Upper lobe of left lung (tissue), 6 donors: ENCODE results near the gene GPR12. TPM values are rescaled to one million over a fixed set of nuclear protein-coding genes. Genes with fewer than 3 reads are reported as not detected.

ENCODE experiments used
- ATAC-seq, 2 donors: fragments of 200-7000 bp; cut with Tn5 transposase; one replicate each; pipeline ENCODE4 v1.9.1; 2022; ENCODE audit warnings: mild to moderate bottlenecking in 2 of 2, moderate library complexity in 2 of 2; ENCODE audit not compliant: low FRiP score in 2 of 2
- DNase-seq, 2 donors: peaks; one replicate each; pipeline ENCODE4 v3.0.0-alpha.2; 2019 to 2020
- H3K27ac ChIP-seq, 4 donors: fragments of 200-600 bp; sonication (generic); one replicate each; pipeline ENCODE4 v1.5.1; 2016 to 2019
- H3K27me3 ChIP-seq, 4 donors: fragments of 200-600 bp; sonication (generic); one replicate each; pipeline ENCODE4 v1.5.1; 2017 to 2019
- H3K36me3 ChIP-seq, 4 donors: fragments of 200-600 bp; sonication (generic); one replicate each; pipeline ENCODE4 v1.5.1; 2016 to 2019
- H3K4me1 ChIP-seq, 4 donors: fragments of 200-600 bp; sonication (generic); one replicate each; pipeline ENCODE4 v1.5.1; 2018 to 2019
- H3K4me3 ChIP-seq, 4 donors: fragments of 200-600 bp; sonication (generic); one replicate each; pipeline ENCODE4 v1.5.1; 2017 to 2019; ENCODE audit warnings: mild to moderate bottlenecking in 2 of 4, moderate library complexity in 1 of 4
- H3K9me3 ChIP-seq, 4 donors: fragments of 200-600 bp; sonication (generic); one replicate each; pipeline ENCODE4 v1.5.1; 2018 to 2019
- CTCF ChIP-seq, 6 experiments: fragments of 450-650 bp in 4 of 6; fragments of 200-600 bp in 2 of 6; sonication (generic) in 2 of 6; IDR thresholded peaks; one replicate each; pipeline ENCODE4 v1.5.1; 2016 to 2019; ENCODE audit warnings: antibody characterized with exemption in 6 of 6
- EP300 ChIP-seq, 4 donors: sonication (generic); formaldehyde crosslinking; IDR thresholded peaks; one replicate each; pipeline ENCODE4 v1.5.1; 2017; ENCODE audit warnings: antibody characterized with exemption in 4 of 4, control low read depth in 2 of 4
- POLR2A ChIP-seq, 4 donors: fragments of 450-650 bp; IDR thresholded peaks; one replicate each; pipeline ENCODE4 v1.5.1; 2016 to 2017; ENCODE audit warnings: antibody characterized with exemption in 4 of 4, mild to moderate bottlenecking in 2 of 4
- POLR2AphosphoS5 ChIP-seq, 2 donors: sonication (generic); formaldehyde crosslinking; IDR thresholded peaks; one replicate each; pipeline ENCODE4 v1.5.1; 2017; ENCODE audit warnings: antibody characterized with exemption in 2 of 2
- WGBS, 2 donors: methylation state at CpG; one replicate each; pipeline ENCODE4 v1.1.5; 2017 to 2018; 5-methylcytosine and 5-hydroxymethylcytosine counted together
- total RNA-seq, 6 donors: library from RNA; depleted of rRNA in 4 of 6; stranded (reverse); fragments of >200 nt in 4 of 6; gene quantifications; one replicate each; pipeline versions ENCODE4 v1.1.0 to v1.2.1, GENCODE V29; 2016 to 2021
- donor health status: DM: no; HTN: no; CAD: no; lungs with moderate emphysema.
- donor health status: DM: no; HTN: yes; CAD: no; lungs with severe emphysema.

Gene GPR12
- total RNA-seq, 6 donors from 2014 or later: not detected

GRCh38 chr13:26716984-26717383, 43.6 kb downstream of the GPR12 start:
- no peak overlapping the region for H3K27ac ChIP-seq
- ATAC-seq (no peak), DNase-seq (no peak)
- 79 to 91% methylated on average over 3 of the region's 3 CpGs for WGBS, 2 donors
- no peaks in the 10 kb centered on the region for H3K4me1 ChIP-seq
- no peaks in the 10 kb centered on the region for H3K27me3 ChIP-seq
- H3K36me3 ChIP-seq: no peaks in the 10 kb centered on the region
- H3K4me3 ChIP-seq: no peak overlapping the region
- no peaks in the 10 kb centered on the region for H3K9me3 ChIP-seq
- no peak for TF ChIP-seq CTCF (IDR thresholded peaks at IDR 0.05)
- no peak for TF ChIP-seq POLR2A (IDR thresholded peaks at IDR 0.05)
- TF ChIP-seq POLR2AphosphoS5 (IDR thresholded peaks at IDR 0.05): no peak
- TF ChIP-seq EP300 (IDR thresholded peaks at IDR 0.05): no peak

GRCh38 chr13:26713341-26713740, 47.2 kb downstream of the GPR12 start:
- no peaks in the 10 kb centered on the region for H3K4me1 ChIP-seq
- no peak for DNase-seq
- H3K27me3 ChIP-seq: no peaks in the 10 kb centered on the region
- H3K27ac ChIP-seq: no peak overlapping the region
- no peak for ATAC-seq
- TF ChIP-seq EP300 (IDR thresholded peaks at IDR 0.05) (no peak), POLR2A (IDR thresholded peaks at IDR 0.05) (no peak), CTCF (IDR thresholded peaks at IDR 0.05) (no peak), POLR2AphosphoS5 (IDR thresholded peaks at IDR 0.05) (no peak)
- H3K36me3 ChIP-seq: no peaks in the 10 kb centered on the region
- 93 to 100% methylated on average over 1 of the region's 1 CpG for WGBS, 2 donors
- H3K4me3 ChIP-seq: no peak overlapping the region
- H3K9me3 ChIP-seq: no peaks in the 10 kb centered on the region

- H3K9me3 ChIP-seq: no peaks in the 10 kb centered on the region
- no peaks in the 10 kb centered on the region for H3K36me3 ChIP-seq
- H3K27ac ChIP-seq: no peak overlapping the region
- no peaks in the 10 kb centered on the region for H3K27me3 ChIP-seq
- 20 to 35% methylated on average over 4 of the region's 4 CpGs for WGBS, 2 donors
- H3K4me1 ChIP-seq: no peaks in the 10 kb centered on the region
- DNase-seq (no peak), ATAC-seq (no peak)
- no peak overlapping the region for H3K4me3 ChIP-seq
- TF ChIP-seq CTCF (IDR thresholded peaks at IDR 0.05) (no peak), EP300 (IDR thresholded peaks at IDR 0.05) (no peak), POLR2AphosphoS5 (IDR thresholded peaks at IDR 0.05) (no peak), POLR2A (IDR thresholded peaks at IDR 0.05) (no peak)
These were observed 49.4 kb downstream of the GPR12 start for GRCh38 chr13:26711211-26711610.

GRCh38 chr13:26710166-26710565, 50.4 kb downstream of the GPR12 start:
- Histone ChIP-seq H3K36me3 (no peaks in the 10 kb centered on the region), H3K27me3 (no peaks in the 10 kb centered on the region), H3K9me3 (no peaks in the 10 kb centered on the region), H3K4me1 (no peaks in the 10 kb centered on the region), H3K27ac (no peak overlapping the region), H3K4me3 (no peak overlapping the region)
- TF ChIP-seq POLR2A (IDR thresholded peaks at IDR 0.05): no peak
- no peak for TF ChIP-seq EP300 (IDR thresholded peaks at IDR 0.05)
- no peak for TF ChIP-seq POLR2AphosphoS5 (IDR thresholded peaks at IDR 0.05)
- no peak for TF ChIP-seq CTCF (IDR thresholded peaks at IDR 0.05)
- peak in 1 of 2 donors; percentile 10 for DNase-seq
- ATAC-seq: no peak
- 74 to 83% methylated on average over 8 to 13 of the region's 13 CpGs for WGBS, 2 donors

GRCh38 chr13:26709461-26709860, 51.1 kb downstream of the GPR12 start:
- Histone ChIP-seq H3K4me1 (no peaks in the 10 kb centered on the region), H3K9me3 (no peaks in the 10 kb centered on the region), H3K36me3 (no peaks in the 10 kb centered on the region), H3K27ac (no peak overlapping the region), H3K4me3 (no peak overlapping the region), H3K27me3 (no peaks in the 10 kb centered on the region)
- no peak for DNase-seq
- 80 to 91% methylated on average over 7 of the region's 7 CpGs for WGBS, 2 donors
- TF ChIP-seq EP300 (IDR thresholded peaks at IDR 0.05) (no peak), POLR2A (IDR thresholded peaks at IDR 0.05) (no peak), CTCF (IDR thresholded peaks at IDR 0.05) (no peak), POLR2AphosphoS5 (IDR thresholded peaks at IDR 0.05) (no peak)
- ATAC-seq: no peak
